NOMO-1 treated with dmso at 0.1 percent for 144 hours (cell line): ENCODE data around the gene METTL24.

Experiments used
- DNase-seq: peaks from one replicate; lab custom pipeline; 2025; ENCODE audit not compliant: unreplicated experiment; lab: John Stamatoyannopoulos, UW

Gene METTL24

GRCh38 chr6:110357664-110358552 lies at the start of gene METTL24:
TSS of gene METTL24 (minus strand) at chr6:110358349. CDS start at chr6:110358272, 77 bp downstream.
- DNase-seq = no peak

- DNase-seq = no peak
Measured at GRCh38 chr6:110404607-110405006, 46.5 kb upstream of the METTL24 start.

- DNase-seq = no peak
Measured at GRCh38 chr6:110401585-110402176, 43.5 kb upstream of the METTL24 start.

GRCh38 chr6:110400208-110400607 lies 42.1 kb upstream of the METTL24 start:
- no peak for DNase-seq

- no peak for DNase-seq
Measured at GRCh38 chr6:110399219-110400071, 41.3 kb upstream of the METTL24 start.

- DNase-seq = no peak
Measured at GRCh38 chr6:110398778-110399177, 40.6 kb upstream of the METTL24 start.

- no peak for DNase-seq
Measured at GRCh38 chr6:110395221-110395620, 37.1 kb upstream of the METTL24 start.

GRCh38 chr6:110394409-110394808 lies 36.3 kb upstream of the METTL24 start:
- DNase-seq = no peak

- DNase-seq = no peak
Measured at GRCh38 chr6:110392727-110393126, 34.6 kb upstream of the METTL24 start.

GRCh38 chr6:110390404-110390803 lies 32.3 kb upstream of the METTL24 start:
- DNase-seq = no peak

GRCh38 chr6:110389689-110390382 lies 31.7 kb upstream of the METTL24 start:
- DNase-seq = no peak

GRCh38 chr6:110387986-110388385 lies 29.8 kb upstream of the METTL24 start:
- no peak for DNase-seq

- no peak for DNase-seq
Measured at GRCh38 chr6:110385458-110385863, 27.3 kb upstream of the METTL24 start.

GRCh38 chr6:110378552-110378951 lies 20.4 kb upstream of the METTL24 start:
- no peak for DNase-seq

- no peak for DNase-seq
Measured at GRCh38 chr6:110369066-110369465, 10.9 kb upstream of the METTL24 start.

- DNase-seq = no peak
Measured at GRCh38 chr6:110368284-110368683, 10.1 kb upstream of the METTL24 start.

GRCh38 chr6:110367825-110368224 lies 9.7 kb upstream of the METTL24 start:
- no peak for DNase-seq

- no peak for DNase-seq
Measured at GRCh38 chr6:110366975-110367374, 8.8 kb upstream of the METTL24 start.

GRCh38 chr6:110366256-110366655 lies 8.1 kb upstream of the METTL24 start:
- no peak for DNase-seq

- DNase-seq = no peak
Measured at GRCh38 chr6:110364364-110365105, 6.4 kb upstream of the METTL24 start.
